Measurements from ENCODE around the gene KRT80. TPM values are rescaled to one million over a fixed set of nuclear protein-coding genes. Genes with fewer than 3 reads are reported as not detected.

Gene KRT80
- total and polyA plus RNA-seq, 2 donors (not counting 3 experiments of a cell fraction or from before 2014, with no cell fraction given) = 13.6 to 23.7 TPM

DNA sequence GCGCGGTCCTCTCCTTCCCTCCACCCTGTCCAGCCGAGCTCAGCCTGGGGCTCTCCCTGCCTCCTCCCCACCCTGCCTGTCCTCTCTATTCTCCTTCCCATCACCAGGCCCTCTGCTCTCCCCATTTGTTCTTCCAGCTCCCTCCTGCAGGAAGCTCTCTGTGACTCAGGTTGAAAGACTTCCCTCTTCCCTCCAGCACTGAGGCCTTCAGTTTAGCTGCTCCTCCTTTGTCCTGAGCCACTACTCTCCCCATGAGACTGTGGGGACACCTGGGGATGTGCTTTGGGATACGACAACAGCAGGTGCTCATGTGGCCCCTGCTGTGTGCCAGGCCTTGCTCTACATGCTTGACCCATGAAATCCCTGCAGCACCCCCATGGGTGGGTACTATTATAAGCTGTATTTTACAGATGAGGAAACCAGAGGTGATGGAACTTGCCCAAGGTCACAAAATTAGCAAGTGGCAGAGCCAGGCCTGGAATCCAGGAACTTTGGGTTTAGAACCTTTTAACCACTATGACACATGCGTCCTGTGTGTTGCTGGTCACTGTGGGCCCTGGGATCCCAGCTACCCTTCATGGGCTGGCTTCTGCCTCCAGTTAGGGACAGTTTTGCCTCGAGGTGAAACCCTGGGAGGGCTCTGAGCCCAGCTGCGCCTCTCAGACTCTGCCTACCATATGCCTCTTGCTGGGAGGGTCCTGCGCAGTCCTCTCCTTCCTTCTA, 5.5 kb downstream of the KRT80 start:
- Histone ChIP-seq H3K27ac (ENCODE audit: insufficient read depth, low read depth, low read length) (peak overlapping the region; percentile 79), H3K27me3 (ENCODE audit: control insufficient read depth in 2 of 2, insufficient read depth in 2 of 2, low read length in 2 of 2) (no peaks in the 10 kb centered on the region), H3K4me1 (ENCODE audit: control insufficient read depth, extremely low read depth, insufficient read depth, low read length) (peaks cover 67% of the 10 kb centered on the region), H3K79me2 (ENCODE audit: control insufficient read depth, insufficient read depth, low read length) (no peaks in the 10 kb centered on the region), H2AFZ (ENCODE audit: low read depth, low read length) (no peak overlapping the region), H3K4me2 (ENCODE audit: insufficient read depth, low read length) (peak overlapping the region; percentile 19), H3K9ac (replicated peaks; ENCODE audit: extremely low read depth, insufficient read depth, low read length) (peak overlapping the region; percentile 36), H3K9me1 (replicated peaks; ENCODE audit: control insufficient read depth, extremely low read depth, insufficient read depth, low read length) (no peaks in the 10 kb centered on the region), H3K36me3 (ENCODE audit: control insufficient read depth in 2 of 2, extremely low read depth in 1 of 2, insufficient read depth in 2 of 2, low read length in 2 of 2) (no peaks in the 10 kb centered on the region), H3K4me3 (replicated peaks in 1 of 3; ENCODE audit: insufficient read depth in 1 of 3, low read depth in 1 of 3, low read length in 3 of 3) (no peak overlapping the region), H3K9me3 (replicated peaks; ENCODE audit: control insufficient read depth, insufficient read depth, low read length) (no peaks in the 10 kb centered on the region), H4K20me1 (replicated peaks; ENCODE audit: control insufficient read depth, extremely low read depth, insufficient read depth, low read length) (no peaks in the 10 kb centered on the region)
- dilution Hi-C loops (cut with MboI; ENCODE audit: extremely low pct_ligation_motif_present, low sequenced_read_pairs) = no loop called here
- no peak for TF ChIP-seq GATA2 (IDR thresholded peaks at IDR 0.05; ENCODE audit: insufficient read depth, insufficient read length, low read depth, low read length)
- no peak for TF ChIP-seq POLR2A (IDR thresholded peaks at IDR 0.05; ENCODE audit: low read depth, low read length)
- TF ChIP-seq JUN (IDR thresholded peaks at IDR 0.05; ENCODE audit: borderline replicate concordance, insufficient read depth, insufficient read length, low read depth) = no peak
- peak; percentile 54 for TF ChIP-seq FOS (IDR thresholded peaks at IDR 0.05; ENCODE audit: borderline replicate concordance, insufficient read depth, low read length)
- TF ChIP-seq EZH2 (IDR thresholded peaks at IDR 0.05; ENCODE audit: borderline replicate concordance, low read depth, low read length, severe bottlenecking) = no peak
- no peak for TF ChIP-seq POLR2AphosphoS5 (IDR thresholded peaks at IDR 0.05; ENCODE audit: insufficient read depth, low read depth, low read length)
- peak; percentile 7 for TF ChIP-seq MYC (IDR thresholded peaks at IDR 0.05; ENCODE audit: low read depth, low read length)
- TF ChIP-seq, protein P1, sequence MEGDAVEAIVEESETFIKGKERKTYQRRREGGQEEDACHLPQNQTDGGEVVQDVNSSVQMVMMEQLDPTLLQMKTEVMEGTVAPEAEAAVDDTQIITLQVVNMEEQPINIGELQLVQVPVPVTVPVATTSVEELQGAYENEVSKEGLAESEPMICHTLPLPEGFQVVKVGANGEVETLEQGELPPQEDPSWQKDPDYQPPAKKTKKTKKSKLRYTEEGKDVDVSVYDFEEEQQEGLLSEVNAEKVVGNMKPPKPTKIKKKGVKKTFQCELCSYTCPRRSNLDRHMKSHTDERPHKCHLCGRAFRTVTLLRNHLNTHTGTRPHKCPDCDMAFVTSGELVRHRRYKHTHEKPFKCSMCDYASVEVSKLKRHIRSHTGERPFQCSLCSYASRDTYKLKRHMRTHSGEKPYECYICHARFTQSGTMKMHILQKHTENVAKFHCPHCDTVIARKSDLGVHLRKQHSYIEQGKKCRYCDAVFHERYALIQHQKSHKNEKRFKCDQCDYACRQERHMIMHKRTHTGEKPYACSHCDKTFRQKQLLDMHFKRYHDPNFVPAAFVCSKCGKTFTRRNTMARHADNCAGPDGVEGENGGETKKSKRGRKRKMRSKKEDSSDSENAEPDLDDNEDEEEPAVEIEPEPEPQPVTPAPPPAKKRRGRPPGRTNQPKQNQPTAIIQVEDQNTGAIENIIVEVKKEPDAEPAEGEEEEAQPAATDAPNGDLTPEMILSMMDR (IDR thresholded peaks at IDR 0.05; ENCODE audit: extremely low read depth in 1 of 2, insufficient read depth in 1 of 2, low read depth in 1 of 2, low read length in 2 of 2) = no peak
- TF ChIP-seq, protein P2, sequence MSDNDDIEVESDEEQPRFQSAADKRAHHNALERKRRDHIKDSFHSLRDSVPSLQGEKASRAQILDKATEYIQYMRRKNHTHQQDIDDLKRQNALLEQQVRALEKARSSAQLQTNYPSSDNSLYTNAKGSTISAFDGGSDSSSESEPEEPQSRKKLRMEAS (IDR thresholded peaks at IDR 0.05; ENCODE audit: insufficient read depth, insufficient read length) = no peak
- FAIRE-seq (peak; percentile 94), DNase-seq (ENCODE audit: low read depth, low spot score) (peak; percentile 72)
- BruUV-seq (replicated peaks) = TSS peak; percentile 64
- ChIA-PET CTCF (interaction anchor here (1.0 to 12.0 kb wide), 9 partner anchors 8 to 93 kb away, joined by 3 to 138 read pairs (median 4); no protein-coding TSS in a partner anchor), POLR2A (interaction anchor here (1.2 kb wide), 1 partner anchor 10 kb away, joined by 5 read pairs; no protein-coding TSS in a partner anchor)
- intact Hi-C loops (cut with micrococcal nuclease) = loop anchor here (1.0 kb wide), 1 partner anchor 27 kb away; no protein-coding TSS in a partner anchor

Data from endothelial cell of umbilical vein (primary cell).